Erythroblast (primary cell): ENCODE data around the gene EPC2.

ENCODE experiments used
- DNase-seq, 2 experiments: peaks; one replicate each; lab custom pipeline; 2025; lab: John Stamatoyannopoulos, UW
- GATA1 ChIP-seq: IDR thresholded peaks from 2 replicates; pipeline ENCODE4 v1.6.1; 2011; ENCODE audit warnings: low read depth, mild to moderate bottlenecking, control low read depth, low read length, moderate library complexity
- POLR2A ChIP-seq: IDR thresholded peaks from 2 replicates; pipeline ENCODE4 v1.6.1; 2011; ENCODE audit warnings: mild to moderate bottlenecking, low read length

The EPC2 gene

GRCh38 chr2:148643998-148644882, at the start of gene EPC2:
TSS of gene EPC2 (plus strand) at chr2:148644751. CDS start at chr2:148645018, 267 bp downstream.
- TF ChIP-seq POLR2A (peak; percentile 46), GATA1 (no peak)
- peak; percentile 90 to 94 for DNase-seq

- TF ChIP-seq GATA1 (no peak), POLR2A (no peak)
Observed at GRCh38 chr2:148596018-148596417, 48.5 kb upstream of the EPC2 start.

DNA sequence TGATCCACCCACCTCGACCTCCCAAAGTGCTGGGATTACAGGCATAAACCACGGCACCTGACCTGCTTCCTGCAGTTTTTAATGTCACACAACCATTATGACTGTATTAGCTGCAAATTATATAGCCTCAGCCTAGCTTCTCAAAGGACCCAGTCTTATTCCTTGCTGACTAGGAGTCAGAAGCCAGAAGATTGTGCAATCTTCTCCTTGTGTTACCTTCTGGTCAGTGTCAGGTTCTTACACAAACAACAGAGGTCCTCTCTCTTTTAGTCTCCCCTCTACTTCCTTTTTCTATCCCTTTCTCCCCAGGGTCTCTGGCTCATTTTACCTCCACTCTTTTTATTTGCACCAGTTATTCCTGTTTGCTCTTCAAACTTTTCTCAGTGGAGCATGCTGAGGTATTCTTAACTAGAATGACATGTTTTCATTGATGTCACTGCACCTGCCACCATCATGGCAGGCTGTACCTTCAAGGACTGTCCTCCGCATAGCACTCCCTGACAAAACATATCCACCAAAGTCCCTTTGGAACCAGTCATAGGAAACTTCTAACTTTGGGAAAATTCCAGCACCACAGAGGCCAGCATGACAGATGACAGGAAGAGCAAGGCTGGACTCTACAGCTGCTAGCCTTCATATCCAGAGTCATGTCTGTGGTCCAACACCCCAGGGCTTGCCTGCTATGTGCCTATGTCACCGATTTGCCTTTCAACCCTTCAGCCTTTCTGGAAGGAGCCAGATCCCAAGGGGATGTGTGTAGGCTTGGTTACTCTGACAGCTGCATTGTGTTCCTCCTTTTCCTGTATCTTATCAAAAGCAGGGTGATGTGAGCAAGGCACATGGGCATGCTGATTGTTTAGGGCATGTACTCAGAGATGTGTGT, 45.2 kb upstream of the EPC2 start:
- DNase-seq, result no peak
- TF ChIP-seq GATA1, result no peak
- TF ChIP-seq POLR2A, result no peak

More at GRCh38 chr2:148596018-148596417, 48.5 kb upstream of the EPC2 start:
- no peak for DNase-seq

DNA sequence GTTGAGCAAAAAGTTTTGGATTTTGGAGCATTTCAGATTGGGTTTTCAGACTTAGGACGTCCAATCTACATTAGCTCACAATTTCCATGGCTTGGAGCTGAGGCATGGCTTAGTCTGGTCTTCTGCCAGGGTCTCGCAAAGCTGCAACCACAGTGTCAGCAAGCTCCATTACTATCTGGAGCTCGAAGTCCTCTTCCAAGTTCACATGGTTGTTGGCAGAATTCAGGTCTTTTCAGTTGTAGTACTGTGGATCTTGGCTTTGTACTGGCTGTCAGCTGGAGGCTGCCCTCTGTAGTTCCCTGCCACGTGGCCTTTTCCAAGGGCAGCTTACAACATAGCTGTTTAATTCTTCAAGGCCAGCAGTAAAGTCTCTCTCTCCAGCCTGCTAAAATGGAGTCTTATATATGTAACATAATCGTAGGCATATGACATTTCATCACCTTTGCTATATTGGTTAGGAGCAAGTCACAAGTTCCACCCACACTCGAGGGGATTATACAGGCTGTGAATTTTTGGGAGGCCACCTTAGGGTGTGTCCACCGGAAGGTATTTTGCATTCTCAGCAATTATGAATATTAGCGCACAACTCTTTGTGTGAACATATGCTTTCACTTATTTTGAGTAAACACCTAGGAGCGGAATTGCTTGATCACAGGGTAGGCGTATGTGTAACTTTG, 41.5 kb upstream of the EPC2 start:
- TF ChIP-seq POLR2A, result no peak
- no peak for TF ChIP-seq GATA1
- no peak for DNase-seq

GRCh38 chr2:148603562-148603920, 41.0 kb upstream of the EPC2 start:
- TF ChIP-seq GATA1 (no peak), POLR2A (no peak)
- no peak for DNase-seq

- no peak for TF ChIP-seq GATA1
- TF ChIP-seq POLR2A, result no peak
- DNase-seq, result no peak
Observed at GRCh38 chr2:148604927-148605326, 39.6 kb upstream of the EPC2 start.

- TF ChIP-seq GATA1 (no peak), POLR2A (no peak)
- DNase-seq, result no peak
Observed at GRCh38 chr2:148607566-148607965, 37.0 kb upstream of the EPC2 start.

DNA sequence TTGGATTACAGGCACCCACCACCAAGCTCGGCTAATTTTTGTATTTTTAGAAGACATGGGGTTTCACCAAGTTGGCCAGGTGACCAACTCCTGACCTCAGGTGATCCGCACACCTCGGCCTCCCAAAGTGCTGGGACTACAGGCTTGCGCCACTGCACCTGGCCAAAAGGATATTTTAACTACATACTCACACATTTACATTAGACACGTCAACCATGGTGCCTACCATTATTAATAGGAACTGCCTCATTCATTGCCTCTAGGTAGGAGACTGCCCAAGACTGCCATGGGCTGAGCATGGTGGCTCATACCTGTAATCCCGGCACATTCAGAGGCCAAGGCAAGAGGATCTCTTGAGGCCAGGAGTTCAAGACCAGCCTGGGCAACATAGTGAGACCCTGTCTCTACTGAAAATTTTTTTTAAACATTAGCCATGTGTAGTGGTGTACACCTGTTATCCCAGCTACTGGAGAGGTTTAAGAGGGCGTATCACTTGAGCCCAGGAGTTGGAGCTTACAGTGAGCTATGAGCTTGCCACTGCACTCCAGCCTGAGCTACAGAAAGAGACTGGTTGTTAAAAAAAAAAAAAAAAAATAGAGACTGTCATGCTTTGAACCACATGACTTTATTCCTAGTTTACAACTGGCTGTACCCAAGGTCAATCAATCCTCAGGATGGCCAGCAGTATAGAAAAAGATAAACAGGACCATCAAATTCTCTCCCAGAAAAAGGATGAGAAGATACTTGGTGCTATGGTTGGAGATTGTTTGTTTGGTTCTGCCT, 31.1 kb upstream of the EPC2 start:
- no peak for DNase-seq
- TF ChIP-seq GATA1, result no peak
- no peak for TF ChIP-seq POLR2A

DNA sequence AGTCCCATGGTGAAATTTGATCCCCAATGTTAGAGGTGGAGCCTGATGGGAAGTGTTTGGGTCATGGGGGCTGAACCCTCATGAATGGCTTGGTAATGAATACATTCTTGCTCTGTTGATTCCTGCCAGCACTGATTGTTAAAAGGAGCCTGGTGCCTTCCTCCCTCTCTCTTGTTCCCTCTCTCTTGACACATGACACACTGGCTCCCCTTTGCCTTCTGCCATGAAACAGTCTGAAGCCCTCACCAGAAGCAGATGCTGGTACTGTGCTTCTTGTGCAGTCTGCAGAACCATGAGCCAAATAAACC, 30.6 kb upstream of the EPC2 start:
- DNase-seq, result no peak

DNA sequence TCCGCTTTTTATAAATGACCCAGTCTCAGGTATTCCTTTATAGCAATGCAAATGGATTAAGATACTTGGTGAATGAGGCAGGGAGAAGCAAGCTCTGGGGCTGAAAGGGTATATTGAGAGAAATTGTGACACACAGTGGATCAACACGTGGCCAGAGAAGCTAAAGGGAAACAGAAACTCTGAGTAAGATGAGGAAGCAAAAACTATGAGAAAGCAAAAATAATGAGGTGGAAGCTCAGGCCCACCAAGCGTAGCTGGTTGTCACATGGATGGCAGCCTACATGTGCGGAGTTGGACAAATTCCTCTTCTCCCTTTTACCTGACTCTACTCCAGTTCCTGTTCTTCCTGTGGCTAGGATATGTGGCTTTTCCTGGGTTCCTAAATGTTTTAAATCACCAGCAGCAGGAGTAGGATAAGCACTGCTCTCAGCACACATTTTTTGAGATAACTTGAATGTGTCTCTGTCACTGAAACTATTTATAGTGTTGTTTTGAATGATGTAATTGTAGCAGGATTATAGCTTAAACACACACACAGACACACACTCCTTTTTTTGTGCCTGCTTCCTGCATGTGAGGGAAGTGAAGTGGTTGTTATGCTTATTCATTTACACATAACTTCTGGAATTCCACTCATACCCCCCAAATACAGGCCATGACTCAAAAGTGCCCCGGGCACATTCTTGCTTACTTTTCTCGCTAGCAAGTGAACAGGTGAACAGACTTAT, 30.1 kb upstream of the EPC2 start:
- no peak for DNase-seq
- TF ChIP-seq GATA1, result no peak
- TF ChIP-seq POLR2A, result no peak

More for the DNA sequence above, 30.6 kb upstream of the EPC2 start:
- TF ChIP-seq GATA1 (no peak), POLR2A (no peak)

GRCh38 chr2:148615381-148615841, 29.1 kb upstream of the EPC2 start:
- no peak for DNase-seq
- TF ChIP-seq POLR2A (no peak), GATA1 (no peak)

DNA sequence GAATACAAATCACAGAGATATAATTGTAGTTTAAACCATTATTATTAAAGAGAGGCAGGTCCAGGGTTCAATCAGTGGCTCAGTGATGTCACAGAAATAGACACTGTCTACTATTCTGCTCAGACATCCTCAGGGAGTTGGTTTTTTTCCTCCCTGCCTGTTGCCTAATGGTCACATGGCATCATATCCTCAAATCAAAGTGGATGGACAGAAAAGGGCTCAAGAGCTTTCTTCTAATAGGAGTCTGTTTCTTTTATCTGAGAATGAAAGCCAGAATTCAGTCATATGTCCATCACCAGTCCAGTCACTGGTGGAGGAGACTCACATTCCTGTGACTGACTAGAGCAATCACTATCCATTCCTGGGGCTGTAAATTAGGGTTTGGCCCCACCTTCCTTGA, 27.9 kb upstream of the EPC2 start:
- TF ChIP-seq POLR2A, result no peak
- no peak for TF ChIP-seq GATA1
- no peak for DNase-seq

DNA sequence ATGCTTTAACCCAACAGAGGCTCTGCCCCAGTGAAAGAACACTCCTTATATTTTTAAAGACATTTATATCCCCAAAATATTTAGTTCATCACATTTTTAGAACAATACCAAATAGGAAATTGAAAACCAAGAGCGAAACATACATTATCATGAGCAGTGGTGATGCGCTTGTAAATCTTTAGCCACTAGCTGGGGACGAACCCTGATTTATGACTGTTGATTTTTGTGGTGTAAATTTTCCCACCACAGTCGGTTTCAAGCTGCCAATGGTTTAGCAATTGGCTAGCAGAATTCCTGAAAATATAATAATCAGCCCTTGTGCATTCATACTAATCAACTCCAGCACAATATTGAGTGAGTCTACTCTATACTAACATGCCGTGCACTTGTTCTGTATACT, 27.3 kb upstream of the EPC2 start:
- TF ChIP-seq GATA1 (no peak), POLR2A (no peak)
- DNase-seq, result no peak
